Measurements from ENCODE around the gene ASGR2. TPM values are rescaled to one million over a fixed set of nuclear protein-coding genes. Genes with fewer than 3 reads are reported as not detected.
"Not testable (repeated sequence)": the region's sequence is repeated elsewhere in the genome, so short reads cannot be mapped to it uniquely, and the experiment has no call there.

The ASGR2 gene
- total RNA-seq, 2 experiments from 2014 or later, result not detected

DNA sequence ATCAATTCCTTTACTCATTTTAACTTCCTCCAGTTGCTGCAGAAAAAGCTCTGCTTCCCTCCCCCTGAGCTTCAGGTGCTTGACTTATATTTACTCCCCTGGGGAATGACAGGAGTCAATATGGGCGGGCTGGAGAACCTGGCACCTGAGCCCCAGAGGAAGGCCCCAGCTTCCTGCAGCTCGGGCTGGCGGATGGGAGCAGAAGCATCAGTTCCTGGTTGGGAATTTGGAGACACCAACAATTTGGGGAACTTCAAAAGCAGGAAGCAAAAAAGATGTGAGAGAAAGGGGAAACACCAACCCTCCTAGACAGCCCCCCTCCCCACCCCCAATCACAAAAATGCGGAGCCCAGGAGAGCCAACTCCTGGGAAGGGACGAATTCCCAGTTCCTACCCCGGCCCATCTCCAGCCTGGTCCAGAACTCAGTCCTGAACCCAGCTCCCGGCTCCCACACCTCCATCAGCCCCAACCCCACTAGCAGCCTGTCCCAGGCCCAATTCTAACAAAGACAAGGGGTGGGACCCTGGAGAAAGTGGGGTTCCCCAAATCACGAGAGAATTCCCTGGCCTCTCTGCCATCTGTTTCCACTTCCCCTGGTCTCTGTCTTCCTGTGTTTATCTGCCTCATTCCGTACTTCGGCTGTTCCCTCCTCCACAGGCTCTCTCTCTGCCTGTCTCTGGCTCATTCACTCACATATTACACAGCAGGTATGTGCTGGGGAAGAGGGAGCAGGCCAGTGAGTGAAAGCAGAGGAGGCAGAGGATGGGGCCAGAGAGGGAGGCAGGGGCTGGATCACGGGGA is 16.2 kb upstream of the ASGR2 start:
- H3K4me3 ChIP-seq (ENCODE audit: low read depth, low read length, poor library complexity, severe bottlenecking), result peak overlapping the region; percentile 1
- intact Hi-C loops (cut with micrococcal nuclease; ENCODE audit: unreplicated experiment), result loop anchor here (5.0 kb wide), 1 partner anchor 39 kb away; no protein-coding TSS in a partner anchor
- CTCF ChIA-PET (ENCODE audit: unreplicated experiment), result no interaction called here
- H3K4me2 ChIP-seq (ENCODE audit: low read length), result peak overlapping the region; percentile 51
- no peaks in the 10 kb centered on the region for H3K9me3 ChIP-seq (ENCODE audit: low read length)
- H3K9me2 ChIP-seq (ENCODE audit: insufficient read depth, low read length), result no peaks in the 10 kb centered on the region
- H3K79me2 ChIP-seq (ENCODE audit: insufficient read depth, low read depth, low read length), result no peaks in the 10 kb centered on the region
- no TSS peak for BruUV-seq (replicated peaks)
- peak overlapping the region; percentile 29 for H3K27ac ChIP-seq (ENCODE audit: low read depth, low read length, poor library complexity, severe bottlenecking)
- H3K36me3 ChIP-seq (ENCODE audit: insufficient read depth, low read length), result no peaks in the 10 kb centered on the region
- peaks cover 36% of the 10 kb centered on the region for H3K4me1 ChIP-seq (ENCODE audit: insufficient read depth, low read length, poor library complexity, severe bottlenecking)
- POLR2A ChIA-PET, result no interaction called here
- no peaks in the 10 kb centered on the region for H4K20me1 ChIP-seq (ENCODE audit: insufficient read depth, low read length)
- TF ChIP-seq, protein P1, sequence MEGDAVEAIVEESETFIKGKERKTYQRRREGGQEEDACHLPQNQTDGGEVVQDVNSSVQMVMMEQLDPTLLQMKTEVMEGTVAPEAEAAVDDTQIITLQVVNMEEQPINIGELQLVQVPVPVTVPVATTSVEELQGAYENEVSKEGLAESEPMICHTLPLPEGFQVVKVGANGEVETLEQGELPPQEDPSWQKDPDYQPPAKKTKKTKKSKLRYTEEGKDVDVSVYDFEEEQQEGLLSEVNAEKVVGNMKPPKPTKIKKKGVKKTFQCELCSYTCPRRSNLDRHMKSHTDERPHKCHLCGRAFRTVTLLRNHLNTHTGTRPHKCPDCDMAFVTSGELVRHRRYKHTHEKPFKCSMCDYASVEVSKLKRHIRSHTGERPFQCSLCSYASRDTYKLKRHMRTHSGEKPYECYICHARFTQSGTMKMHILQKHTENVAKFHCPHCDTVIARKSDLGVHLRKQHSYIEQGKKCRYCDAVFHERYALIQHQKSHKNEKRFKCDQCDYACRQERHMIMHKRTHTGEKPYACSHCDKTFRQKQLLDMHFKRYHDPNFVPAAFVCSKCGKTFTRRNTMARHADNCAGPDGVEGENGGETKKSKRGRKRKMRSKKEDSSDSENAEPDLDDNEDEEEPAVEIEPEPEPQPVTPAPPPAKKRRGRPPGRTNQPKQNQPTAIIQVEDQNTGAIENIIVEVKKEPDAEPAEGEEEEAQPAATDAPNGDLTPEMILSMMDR (conservative IDR thresholded peaks at IDR 0.05; ENCODE audit: low read length), result no peak
- TF ChIP-seq EZH2phosphoT487 (IDR thresholded peaks at IDR 0.05; ENCODE audit: borderline replicate concordance, low read depth, low read length), result no peak
- H2AFZ ChIP-seq (ENCODE audit: low read length), result peak overlapping the region; percentile 73
- DNase-seq (ENCODE audit: low spot score), result peak; percentile 56

DNA sequence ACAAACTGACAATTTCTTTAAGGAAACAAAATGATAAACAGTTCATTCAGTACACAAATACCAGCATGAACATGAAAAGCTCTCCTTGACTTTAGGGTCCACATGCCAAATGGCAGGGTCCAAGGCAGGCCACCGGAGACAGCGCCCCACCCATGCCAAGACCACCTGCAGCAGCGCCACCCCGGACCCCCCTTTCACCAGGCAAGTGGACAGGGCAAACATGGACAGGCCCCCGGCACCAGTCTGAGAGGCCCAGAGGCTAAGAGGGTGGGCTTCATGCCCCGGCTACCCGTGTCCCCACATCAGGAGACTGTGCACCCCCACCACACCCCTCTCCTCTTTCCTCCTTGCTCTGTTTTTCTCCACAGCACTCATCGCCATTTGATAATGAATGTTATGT is 14.7 kb upstream of the ASGR2 start:
- DNase-seq (ENCODE audit: low spot score), result no peak
- peaks cover 36% of the 10 kb centered on the region for H3K4me1 ChIP-seq (ENCODE audit: insufficient read depth, low read length, poor library complexity, severe bottlenecking)
- no peak overlapping the region for H3K4me2 ChIP-seq (ENCODE audit: low read length)
- intact Hi-C loops (cut with micrococcal nuclease; ENCODE audit: unreplicated experiment), result no loop called here
- H4K20me1 ChIP-seq (ENCODE audit: insufficient read depth, low read length), result no peaks in the 10 kb centered on the region
- H2AFZ ChIP-seq (ENCODE audit: low read length), result no peak overlapping the region
- H3K79me2 ChIP-seq (ENCODE audit: insufficient read depth, low read depth, low read length), result no peaks in the 10 kb centered on the region
- no peak for TF ChIP-seq EZH2phosphoT487 (IDR thresholded peaks at IDR 0.05; ENCODE audit: borderline replicate concordance, low read depth, low read length)
- TF ChIP-seq, protein P1 (conservative IDR thresholded peaks at IDR 0.05; ENCODE audit: low read length), result no peak
- H3K9me3 ChIP-seq (ENCODE audit: low read length), result no peaks in the 10 kb centered on the region
- no peaks in the 10 kb centered on the region for H3K9me2 ChIP-seq (ENCODE audit: insufficient read depth, low read length)
- no peaks in the 10 kb centered on the region for H3K36me3 ChIP-seq (ENCODE audit: insufficient read depth, low read length)
- no peak overlapping the region for H3K27ac ChIP-seq (ENCODE audit: low read depth, low read length, poor library complexity, severe bottlenecking)
- no TSS peak for BruUV-seq (replicated peaks)
- H3K4me3 ChIP-seq (ENCODE audit: low read depth, low read length, poor library complexity, severe bottlenecking), result no peak overlapping the region
- ChIA-PET POLR2A (no interaction called here), CTCF (ENCODE audit: unreplicated experiment) (no interaction called here)

DNA sequence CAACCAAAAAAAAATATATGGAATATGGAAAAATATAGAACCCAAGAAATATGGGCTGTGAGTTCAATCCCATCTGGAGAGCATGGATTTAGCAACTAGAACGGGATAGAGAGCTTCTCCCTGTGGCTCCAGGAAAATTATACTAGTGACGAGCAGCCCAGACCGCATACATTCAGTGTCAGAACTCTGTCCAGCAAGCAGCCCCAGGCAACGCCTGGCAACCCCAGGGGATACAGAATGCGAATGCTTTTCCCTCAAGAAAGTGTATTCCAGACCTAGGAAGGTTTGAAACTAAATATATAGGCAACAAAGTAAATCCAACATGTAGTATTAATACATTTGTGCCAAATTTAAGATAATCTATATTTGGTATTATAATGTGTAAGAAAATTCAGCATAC is 13.5 kb upstream of the ASGR2 start:
- DNase-seq (ENCODE audit: low spot score), result no peak
- Histone ChIP-seq H3K9me2 (ENCODE audit: insufficient read depth, low read length) (no peaks in the 10 kb centered on the region), H3K4me1 (ENCODE audit: insufficient read depth, low read length, poor library complexity, severe bottlenecking) (peaks cover 31% of the 10 kb centered on the region), H3K4me3 (ENCODE audit: low read depth, low read length, poor library complexity, severe bottlenecking) (no peak overlapping the region), H2AFZ (ENCODE audit: low read length) (no peak overlapping the region), H3K9me3 (ENCODE audit: low read length) (no peaks in the 10 kb centered on the region), H3K4me2 (ENCODE audit: low read length) (no peak overlapping the region), H3K36me3 (ENCODE audit: insufficient read depth, low read length) (no peaks in the 10 kb centered on the region), H4K20me1 (ENCODE audit: insufficient read depth, low read length) (no peaks in the 10 kb centered on the region), H3K27ac (ENCODE audit: low read depth, low read length, poor library complexity, severe bottlenecking) (no peak overlapping the region), H3K79me2 (ENCODE audit: insufficient read depth, low read depth, low read length) (no peaks in the 10 kb centered on the region)
- no TSS peak for BruUV-seq (replicated peaks)
- TF ChIP-seq, protein P1 (conservative IDR thresholded peaks at IDR 0.05; ENCODE audit: low read length), result no peak
- no peak for TF ChIP-seq EZH2phosphoT487 (IDR thresholded peaks at IDR 0.05; ENCODE audit: borderline replicate concordance, low read depth, low read length)
- ChIA-PET POLR2A (interaction anchor here (0.7 kb wide), 1 partner anchor 1799 kb away, joined by 4 read pairs; no protein-coding TSS in a partner anchor), CTCF (ENCODE audit: unreplicated experiment) (no interaction called here)
- intact Hi-C loops (cut with micrococcal nuclease; ENCODE audit: unreplicated experiment), result no loop called here

DNA sequence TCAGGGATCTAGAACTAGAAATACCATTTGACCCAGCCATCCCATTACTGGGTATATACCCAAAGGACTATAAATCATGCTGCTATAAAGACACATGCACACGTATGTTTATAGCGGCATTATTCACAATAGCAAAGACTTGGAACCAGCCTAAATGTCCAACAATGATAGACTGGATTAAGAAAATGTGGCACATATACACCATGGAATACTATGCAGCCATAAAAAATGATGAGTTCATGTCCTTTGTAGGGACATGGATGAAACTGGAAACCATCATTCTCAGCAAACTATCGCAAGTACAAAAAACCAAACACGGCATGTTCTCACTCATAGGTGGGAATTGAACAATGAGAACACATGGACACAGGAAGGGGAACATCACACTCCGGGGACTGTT is 12.9 kb upstream of the ASGR2 start:
- peaks cover 25% of the 10 kb centered on the region for H3K4me1 ChIP-seq (ENCODE audit: insufficient read depth, low read length, poor library complexity, severe bottlenecking)
- H3K9me3 ChIP-seq (ENCODE audit: low read length); CTCF ChIA-PET (ENCODE audit: unreplicated experiment); H4K20me1 ChIP-seq (ENCODE audit: insufficient read depth, low read length); POLR2A ChIA-PET; DNase-seq (ENCODE audit: low spot score); H2AFZ ChIP-seq (ENCODE audit: low read length); H3K36me3 ChIP-seq (ENCODE audit: insufficient read depth, low read length); H3K4me3 ChIP-seq (ENCODE audit: low read depth, low read length, poor library complexity, severe bottlenecking); H3K79me2 ChIP-seq (ENCODE audit: insufficient read depth, low read depth, low read length); H3K4me2 ChIP-seq (ENCODE audit: low read length); H3K27ac ChIP-seq (ENCODE audit: low read depth, low read length, poor library complexity, severe bottlenecking); intact Hi-C loops (cut with micrococcal nuclease; ENCODE audit: unreplicated experiment); H3K9me2 ChIP-seq (ENCODE audit: insufficient read depth, low read length); BruUV-seq (replicated peaks): not testable (repeated sequence)
